Ishikawa (cell line): ENCODE measurements around the gene ADGRL3.

Source experiments
- CEBPB ChIP-seq: IDR thresholded peaks from 2 replicates; pipeline ENCODE4 v1.6.1; 2012
- CREB1 ChIP-seq: IDR thresholded peaks from 2 replicates; pipeline ENCODE4 v1.6.1; 2012; ENCODE audit warnings: low read depth
- EP300 ChIP-seq: IDR thresholded peaks from 2 replicates; pipeline ENCODE4 v1.6.1; 2012; ENCODE audit warnings: borderline replicate concordance
- FOXM1 ChIP-seq: IDR thresholded peaks from 2 replicates; pipeline ENCODE4 v1.6.1; 2012; ENCODE audit warnings: low read depth, borderline replicate concordance
- MAX ChIP-seq: IDR thresholded peaks from 2 replicates; pipeline ENCODE4 v1.6.1; 2012
- NFIC ChIP-seq: IDR thresholded peaks from 2 replicates; pipeline ENCODE4 v1.6.1; 2012
- RAD21 ChIP-seq: IDR thresholded peaks from 2 replicates; pipeline ENCODE4 v1.6.1; 2012; ENCODE audit warnings: low read depth
- TAF1 ChIP-seq: IDR thresholded peaks from 2 replicates; pipeline ENCODE4 v1.6.1; 2012; ENCODE audit warnings: low read depth, mild to moderate bottlenecking
- TEAD4 ChIP-seq: IDR thresholded peaks from 2 replicates; pipeline ENCODE4 v1.6.1; 2012
- ZBTB7A ChIP-seq: IDR thresholded peaks from 2 replicates; pipeline ENCODE4 v1.6.1; 2012; ENCODE audit warnings: low read depth
- TF ChIP-seq, protein P1 (sequence below): IDR thresholded peaks from 2 replicates; pipeline ENCODE4 v1.6.1; 2012; ENCODE audit warnings: low read depth, mild to moderate bottlenecking
- TF ChIP-seq, protein P2 (sequence below): IDR thresholded peaks from 2 replicates; pipeline ENCODE4 v1.6.1; 2012

DNA sequence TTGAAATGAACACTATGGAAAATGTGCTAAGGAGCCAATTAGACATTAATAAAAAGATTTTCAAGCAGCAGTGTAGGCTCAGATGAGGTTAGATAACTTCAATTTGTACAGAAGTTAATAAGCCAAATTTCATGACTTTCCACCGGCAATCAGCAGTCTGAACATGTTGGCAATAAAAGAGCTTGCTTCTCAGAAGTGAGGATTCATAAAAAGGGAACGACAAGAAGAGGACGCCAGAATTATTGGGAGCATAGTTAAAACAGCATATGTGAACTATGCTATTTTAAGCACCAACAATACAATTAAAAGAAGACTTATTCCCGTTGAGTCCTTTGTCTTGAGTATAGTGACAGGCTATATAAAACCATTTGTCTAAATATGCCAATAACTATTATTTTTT is 785.3 kb downstream of the ADGRL3 start:
- TF ChIP-seq MAX (no peak), TAF1 (no peak), CEBPB (no peak), CREB1 (no peak), EP300 (no peak), TEAD4 (no peak), NFIC (no peak), FOXM1 (no peak), ZBTB7A (no peak), RAD21 (no peak)
- TF ChIP-seq, protein P1, sequence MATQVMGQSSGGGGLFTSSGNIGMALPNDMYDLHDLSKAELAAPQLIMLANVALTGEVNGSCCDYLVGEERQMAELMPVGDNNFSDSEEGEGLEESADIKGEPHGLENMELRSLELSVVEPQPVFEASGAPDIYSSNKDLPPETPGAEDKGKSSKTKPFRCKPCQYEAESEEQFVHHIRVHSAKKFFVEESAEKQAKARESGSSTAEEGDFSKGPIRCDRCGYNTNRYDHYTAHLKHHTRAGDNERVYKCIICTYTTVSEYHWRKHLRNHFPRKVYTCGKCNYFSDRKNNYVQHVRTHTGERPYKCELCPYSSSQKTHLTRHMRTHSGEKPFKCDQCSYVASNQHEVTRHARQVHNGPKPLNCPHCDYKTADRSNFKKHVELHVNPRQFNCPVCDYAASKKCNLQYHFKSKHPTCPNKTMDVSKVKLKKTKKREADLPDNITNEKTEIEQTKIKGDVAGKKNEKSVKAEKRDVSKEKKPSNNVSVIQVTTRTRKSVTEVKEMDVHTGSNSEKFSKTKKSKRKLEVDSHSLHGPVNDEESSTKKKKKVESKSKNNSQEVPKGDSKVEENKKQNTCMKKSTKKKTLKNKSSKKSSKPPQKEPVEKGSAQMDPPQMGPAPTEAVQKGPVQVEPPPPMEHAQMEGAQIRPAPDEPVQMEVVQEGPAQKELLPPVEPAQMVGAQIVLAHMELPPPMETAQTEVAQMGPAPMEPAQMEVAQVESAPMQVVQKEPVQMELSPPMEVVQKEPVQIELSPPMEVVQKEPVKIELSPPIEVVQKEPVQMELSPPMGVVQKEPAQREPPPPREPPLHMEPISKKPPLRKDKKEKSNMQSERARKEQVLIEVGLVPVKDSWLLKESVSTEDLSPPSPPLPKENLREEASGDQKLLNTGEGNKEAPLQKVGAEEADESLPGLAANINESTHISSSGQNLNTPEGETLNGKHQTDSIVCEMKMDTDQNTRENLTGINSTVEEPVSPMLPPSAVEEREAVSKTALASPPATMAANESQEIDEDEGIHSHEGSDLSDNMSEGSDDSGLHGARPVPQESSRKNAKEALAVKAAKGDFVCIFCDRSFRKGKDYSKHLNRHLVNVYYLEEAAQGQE = no peak
- TF ChIP-seq, protein P2, sequence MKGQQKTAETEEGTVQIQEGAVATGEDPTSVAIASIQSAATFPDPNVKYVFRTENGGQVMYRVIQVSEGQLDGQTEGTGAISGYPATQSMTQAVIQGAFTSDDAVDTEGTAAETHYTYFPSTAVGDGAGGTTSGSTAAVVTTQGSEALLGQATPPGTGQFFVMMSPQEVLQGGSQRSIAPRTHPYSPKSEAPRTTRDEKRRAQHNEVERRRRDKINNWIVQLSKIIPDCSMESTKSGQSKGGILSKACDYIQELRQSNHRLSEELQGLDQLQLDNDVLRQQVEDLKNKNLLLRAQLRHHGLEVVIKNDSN = no peak
